ENCODE measurements around the gene THOC6.

Gene THOC6

DNA sequence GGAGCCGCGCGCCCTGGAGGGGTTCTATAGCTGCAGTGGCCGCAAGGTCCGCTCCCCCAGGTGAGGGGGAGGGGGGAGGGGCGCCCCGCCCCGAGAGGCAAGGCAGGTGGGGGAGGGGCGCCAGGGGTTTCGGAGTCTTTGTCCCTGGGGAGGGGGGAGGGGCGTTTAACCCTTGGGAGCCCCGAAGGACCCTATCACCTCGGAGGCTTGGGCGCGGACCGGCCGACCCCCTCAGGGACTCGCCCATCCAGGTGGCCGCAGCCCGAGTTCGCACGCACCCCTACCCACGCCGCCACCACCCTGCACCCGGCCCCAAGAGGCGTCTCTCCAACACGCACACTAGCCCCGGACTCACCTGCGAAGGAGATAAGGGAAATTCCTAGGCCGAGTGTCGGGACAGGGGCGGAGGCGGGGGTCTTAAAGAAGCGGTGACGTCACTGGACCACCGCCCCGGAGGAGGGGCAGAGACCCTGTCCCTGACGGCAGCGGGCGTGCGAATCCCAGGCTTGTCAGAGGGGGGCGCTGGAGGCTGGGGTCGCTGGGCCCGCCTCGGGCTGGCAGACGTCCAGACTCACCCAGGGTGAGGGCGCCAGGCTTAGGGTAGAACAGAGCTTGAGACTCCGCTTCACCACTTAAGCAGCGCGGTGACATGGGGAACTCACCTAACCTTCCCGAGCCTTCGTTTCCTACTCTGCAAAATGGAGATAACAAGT lies 5.9 kb upstream of the THOC6 start, which contains the start of gene CLDN6:
CLDN6 (minus strand) TSS at position 390 of the 713 bp plus-strand sequence. CDS start 2,162 bp downstream, outside the sequence.
- DNase-seq, result no peak

DNA sequence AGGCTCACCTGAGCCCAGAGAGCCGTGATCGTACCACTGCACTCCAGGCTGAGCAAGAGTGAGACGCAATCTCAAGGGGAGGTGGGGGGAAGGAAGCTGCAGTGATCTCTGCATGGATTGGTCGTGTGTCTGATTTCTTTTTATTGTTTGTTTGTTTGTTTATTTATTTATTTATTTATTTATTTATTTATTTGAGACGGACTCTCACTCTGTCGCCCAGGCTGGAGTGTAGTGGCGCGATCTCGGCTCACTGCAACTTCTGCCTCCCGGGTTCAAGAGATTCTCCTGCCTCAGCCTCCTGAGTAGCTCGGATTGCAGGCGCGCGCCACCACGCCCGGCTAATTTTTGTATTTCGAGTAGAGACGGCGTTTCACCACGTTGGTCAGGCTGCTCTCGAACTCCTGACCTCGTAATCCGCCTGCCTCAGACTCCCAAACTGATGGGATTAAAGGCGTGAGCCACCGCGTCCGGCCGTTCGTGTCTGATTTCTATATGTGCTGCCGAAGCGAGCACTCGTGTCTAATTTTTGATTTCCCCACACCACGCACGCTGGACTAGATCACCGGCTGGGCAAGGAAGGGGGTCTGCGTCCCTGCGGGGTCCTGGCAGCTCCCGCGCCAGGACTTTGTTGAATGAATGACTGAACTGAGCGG lies 4.1 kb upstream of the THOC6 start:
- DNase-seq, result no peak

DNA sequence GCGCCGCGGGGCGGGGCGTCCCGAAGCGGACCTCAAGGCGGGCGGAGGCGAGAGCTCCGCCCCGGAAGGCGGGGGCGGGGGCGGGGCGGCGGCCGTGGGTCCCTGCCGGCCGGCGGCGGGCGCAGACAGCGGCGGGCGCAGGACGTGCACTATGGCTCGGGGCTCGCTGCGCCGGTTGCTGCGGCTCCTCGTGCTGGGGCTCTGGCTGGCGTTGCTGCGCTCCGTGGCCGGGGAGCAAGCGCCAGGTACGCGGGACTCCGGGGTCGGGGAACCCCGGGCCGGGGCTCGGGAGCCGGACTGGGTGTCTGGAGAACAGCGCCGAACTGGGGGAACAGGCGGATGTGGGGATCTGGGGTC lies 3.6 kb upstream of the THOC6 start, which contains the start of gene TNFRSF12A:
TNFRSF12A (plus strand) TSS at position 122 of the 357 bp plus-strand sequence; CDS start at position 152, 30 bp downstream.
- DNase-seq, result peak; percentile 89

- DNase-seq, result peak; percentile 78
Measured at GRCh38 chr16:3020604-3021448, 3.0 kb upstream of the THOC6 start.

- DNase-seq, result peak; percentile 82
Measured at GRCh38 chr16:3021449-3022207, 2.2 kb upstream of the THOC6 start.

DNA sequence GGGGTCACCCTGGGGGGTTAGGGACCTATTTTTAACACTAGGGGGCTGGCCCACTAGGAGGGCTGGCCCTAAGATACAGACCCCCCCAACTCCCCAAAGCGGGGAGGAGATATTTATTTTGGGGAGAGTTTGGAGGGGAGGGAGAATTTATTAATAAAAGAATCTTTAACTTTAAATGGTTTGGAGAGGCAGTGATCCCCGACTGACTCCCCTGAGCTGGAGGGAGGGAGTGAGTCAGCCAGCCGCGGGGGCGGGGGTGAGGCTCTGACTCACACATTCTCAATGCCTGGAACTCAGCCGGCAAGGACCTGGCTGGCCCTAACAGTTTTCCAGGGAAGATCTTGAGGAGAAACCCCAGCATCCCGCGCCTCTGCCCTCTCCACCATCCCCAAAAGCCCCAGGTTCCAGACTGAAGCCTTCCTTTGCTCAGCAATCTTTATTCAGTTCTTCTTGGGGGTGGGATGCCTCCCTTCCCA lies 1.6 kb upstream of the THOC6 start:
- peak; percentile 83 for DNase-seq

DNA sequence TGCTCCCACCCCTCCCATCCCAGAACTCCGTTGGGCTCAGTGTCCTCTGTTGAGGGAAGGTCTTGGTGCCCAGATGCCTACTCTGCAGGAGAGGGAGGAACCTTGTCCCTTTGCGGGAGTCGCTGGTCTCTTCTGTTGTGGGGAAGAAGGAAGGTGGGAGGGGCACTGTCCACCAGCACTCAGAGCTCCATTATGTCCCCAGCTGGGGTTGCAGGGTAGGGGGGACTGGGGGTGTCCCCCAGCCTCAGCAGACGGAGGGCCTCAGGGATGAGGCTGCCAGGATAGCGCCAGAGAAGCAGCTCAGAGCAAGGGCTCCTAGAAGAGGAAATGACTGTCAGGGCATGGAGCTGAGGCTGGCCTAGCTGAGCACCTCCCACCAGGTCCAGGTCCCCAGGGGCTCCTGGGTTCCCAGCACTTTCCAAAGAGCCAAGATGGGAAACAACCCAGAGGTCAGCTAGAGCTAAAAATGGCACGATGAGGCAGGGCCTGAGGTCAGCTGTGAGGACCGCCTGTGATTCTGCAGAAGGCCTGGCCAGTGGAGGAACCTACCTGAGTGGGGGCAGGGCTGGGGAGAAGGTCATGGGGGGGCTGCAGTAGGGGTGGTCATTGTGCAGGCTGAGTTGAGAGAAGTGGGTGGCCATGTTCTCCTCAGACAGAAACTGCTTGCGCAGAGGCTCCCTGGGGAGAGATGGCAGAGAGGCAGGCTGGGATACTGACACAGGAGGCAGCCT lies 986 bp upstream of the THOC6 start:
- no peak for DNase-seq

GRCh38 chr16:3023415-3023668 lies 493 bp upstream of the THOC6 start:
- peak; percentile 57 for DNase-seq

DNA sequence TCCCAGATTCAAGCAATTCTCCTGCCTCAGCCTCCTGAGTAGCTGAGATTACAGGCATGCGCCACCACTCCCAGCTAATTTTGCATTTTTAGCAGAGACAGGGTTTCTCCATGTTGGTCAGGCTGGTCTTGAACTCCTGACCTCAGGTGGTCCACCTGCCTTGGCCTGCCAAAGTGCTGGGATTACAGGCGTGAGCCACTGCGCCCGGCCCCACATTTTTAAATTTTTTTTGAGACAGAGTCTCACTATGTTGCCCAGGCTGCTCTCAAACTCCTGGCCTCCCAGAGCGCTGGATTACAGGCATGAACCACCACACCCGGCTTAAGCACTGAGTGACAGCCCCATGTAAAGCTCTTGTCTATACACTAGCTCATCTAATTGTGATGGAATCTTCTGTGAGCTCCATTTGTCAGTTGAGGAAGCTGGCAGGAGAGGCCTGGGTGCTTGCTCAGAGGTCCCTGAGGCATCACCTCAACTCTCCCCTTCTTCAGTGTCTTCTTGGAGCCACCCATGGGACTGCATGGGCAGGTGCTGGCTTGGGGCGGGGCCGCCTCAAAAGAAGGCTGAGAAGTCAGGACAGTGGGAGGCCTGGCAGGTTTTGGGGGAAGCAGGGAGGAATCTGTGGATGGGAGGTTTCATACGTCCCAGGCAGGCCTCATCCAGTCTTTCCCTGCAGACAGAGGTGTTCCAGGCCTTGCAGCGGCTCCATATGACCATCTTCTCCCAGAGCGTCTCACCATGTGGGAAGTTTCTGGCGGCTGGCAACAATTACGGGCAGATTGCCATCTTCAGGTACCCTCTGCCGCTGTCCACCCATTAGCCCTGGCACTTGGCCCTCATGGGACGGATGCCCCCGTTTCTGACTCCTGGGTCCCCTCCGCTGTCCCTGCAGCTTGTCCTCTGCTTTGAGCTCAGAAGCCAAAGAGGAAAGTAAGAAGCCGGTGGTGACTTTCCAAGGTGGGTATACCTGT lies 1.5 kb downstream of the THOC6 start:
- no peak for DNase-seq

DNA sequence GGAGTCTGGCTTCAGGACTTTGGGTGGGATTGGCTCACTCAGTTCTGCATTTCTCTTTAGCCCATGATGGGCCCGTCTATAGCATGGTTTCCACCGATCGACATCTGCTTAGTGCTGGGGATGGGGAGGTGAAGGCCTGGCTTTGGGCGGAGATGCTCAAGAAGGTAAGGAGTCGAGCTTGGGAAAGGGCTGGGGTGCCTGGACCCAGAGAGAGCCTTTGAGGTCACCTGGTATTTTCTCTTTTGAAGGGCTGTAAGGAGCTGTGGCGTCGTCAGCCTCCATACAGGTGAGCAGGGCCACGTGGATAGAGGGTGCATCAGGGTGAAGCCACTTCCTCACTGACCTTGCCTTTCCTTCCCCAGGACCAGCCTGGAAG lies 2.2 kb downstream of the THOC6 start:
- DNase-seq, result no peak

DNA sequence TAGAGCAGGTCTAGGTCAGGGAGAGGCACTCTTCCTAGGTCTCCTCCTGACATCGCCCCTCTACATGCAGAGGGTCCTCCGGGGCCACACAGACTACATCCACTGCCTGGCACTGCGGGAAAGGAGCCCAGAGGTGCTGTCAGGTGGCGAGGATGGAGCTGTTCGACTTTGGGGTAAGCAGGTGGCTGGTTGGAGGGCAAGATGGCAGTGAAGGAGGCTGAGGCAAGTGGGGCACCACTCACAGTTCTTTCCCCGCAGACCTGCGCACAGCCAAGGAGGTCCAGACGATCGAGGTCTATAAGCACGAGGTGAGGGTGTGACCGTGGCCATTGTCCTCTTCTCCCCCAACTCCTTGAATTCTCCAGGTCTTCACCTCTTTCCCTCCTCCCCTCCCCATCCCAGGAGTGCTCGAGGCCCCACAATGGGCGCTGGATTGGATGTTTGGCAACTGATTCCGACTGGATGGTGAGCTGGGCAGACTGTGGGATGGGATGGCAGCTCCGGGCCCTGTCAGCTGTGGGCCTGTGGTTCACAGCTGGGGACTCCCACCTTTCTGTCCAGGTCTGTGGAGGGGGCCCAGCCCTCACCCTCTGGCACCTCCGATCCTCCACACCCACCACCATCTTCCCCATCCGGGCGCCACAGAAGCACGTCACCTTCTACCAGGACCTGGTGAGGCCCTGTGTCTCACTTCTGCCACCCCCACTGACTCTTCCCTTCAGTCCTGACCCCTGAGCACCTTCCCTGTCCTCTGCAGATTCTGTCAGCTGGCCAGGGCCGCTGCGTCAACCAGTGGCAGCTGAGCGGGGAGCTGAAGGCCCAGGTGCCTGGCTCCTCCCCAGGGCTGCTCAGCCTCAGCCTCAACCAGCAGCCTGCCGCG lies 3.0 kb downstream of the THOC6 start:
- DNase-seq, result no peak

GRCh38 chr16:3027489-3027795 lies 3.6 kb downstream of the THOC6 start:
- no peak for DNase-seq

DNA sequence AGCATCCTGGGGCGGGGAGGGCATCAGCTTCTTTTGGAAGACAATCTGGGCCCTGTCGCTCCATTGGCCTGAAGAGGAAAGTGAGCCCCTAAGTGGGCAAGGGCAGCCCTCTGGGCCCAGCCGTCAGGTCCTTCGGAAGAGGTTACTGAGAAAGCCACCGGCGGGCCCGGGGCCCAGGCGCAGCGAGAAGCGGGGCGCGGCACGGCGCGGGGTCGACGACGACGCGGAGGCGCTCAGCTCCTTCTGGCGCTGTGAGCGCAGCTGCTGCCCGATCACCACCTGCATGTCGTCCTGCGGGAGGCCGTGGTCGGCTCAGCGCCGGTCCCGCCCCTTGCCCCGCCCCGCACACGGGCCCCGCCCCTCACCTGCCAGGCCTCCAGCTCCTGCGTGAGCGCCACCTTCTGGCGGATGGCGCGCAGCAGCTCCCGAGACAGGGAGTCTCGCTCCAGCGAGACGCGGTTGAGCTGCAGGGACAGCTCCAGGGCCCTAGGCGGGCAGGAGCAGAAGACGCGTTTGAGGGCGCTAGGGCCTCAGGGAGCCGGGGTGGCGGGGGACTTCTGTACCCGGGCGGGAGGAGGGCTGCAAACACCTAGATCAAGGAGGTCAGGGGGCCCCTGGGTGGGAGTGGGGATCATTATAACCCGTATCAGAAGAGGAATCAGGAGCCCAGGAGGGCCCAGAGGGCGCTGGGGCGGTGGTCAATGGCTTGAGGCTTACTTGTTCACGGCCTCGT lies 4.3 kb downstream of the THOC6 start:
- DNase-seq, result peak; percentile 92

DNA sequence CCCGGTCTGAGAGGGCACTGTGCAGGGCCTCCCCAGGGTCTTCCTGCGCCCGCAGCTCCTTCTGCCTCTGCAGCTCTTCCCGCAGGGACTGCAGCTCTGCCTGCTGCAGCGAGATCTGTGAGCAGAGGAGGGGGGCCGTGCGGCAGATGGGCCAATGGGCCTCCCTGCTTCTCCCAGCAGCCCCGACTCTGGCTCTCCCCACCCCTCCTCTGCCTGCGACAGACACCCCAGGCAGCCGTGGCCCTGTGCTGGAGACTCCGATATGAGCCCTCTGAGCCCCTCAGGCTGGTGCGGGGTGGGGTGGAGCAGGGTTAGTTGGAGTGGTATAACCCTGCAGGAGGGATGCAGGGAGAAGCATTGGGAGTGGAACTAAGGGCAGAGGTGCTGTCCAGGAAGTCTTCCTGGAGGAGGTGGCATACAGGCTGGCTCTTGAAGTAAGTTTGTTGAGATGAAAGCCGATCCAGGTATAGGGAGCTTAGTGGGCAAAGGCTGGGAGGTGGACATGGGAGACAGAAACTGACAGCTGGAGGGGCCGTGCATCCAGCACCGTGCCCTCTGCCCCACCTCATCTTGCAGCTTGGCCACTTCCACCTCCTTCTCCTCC lies 5.0 kb downstream of the THOC6 start:
- DNase-seq, result no peak

GRCh38 chr16:3029491-3030221 lies 5.8 kb downstream of the THOC6 start:
- DNase-seq, result no peak

DNA sequence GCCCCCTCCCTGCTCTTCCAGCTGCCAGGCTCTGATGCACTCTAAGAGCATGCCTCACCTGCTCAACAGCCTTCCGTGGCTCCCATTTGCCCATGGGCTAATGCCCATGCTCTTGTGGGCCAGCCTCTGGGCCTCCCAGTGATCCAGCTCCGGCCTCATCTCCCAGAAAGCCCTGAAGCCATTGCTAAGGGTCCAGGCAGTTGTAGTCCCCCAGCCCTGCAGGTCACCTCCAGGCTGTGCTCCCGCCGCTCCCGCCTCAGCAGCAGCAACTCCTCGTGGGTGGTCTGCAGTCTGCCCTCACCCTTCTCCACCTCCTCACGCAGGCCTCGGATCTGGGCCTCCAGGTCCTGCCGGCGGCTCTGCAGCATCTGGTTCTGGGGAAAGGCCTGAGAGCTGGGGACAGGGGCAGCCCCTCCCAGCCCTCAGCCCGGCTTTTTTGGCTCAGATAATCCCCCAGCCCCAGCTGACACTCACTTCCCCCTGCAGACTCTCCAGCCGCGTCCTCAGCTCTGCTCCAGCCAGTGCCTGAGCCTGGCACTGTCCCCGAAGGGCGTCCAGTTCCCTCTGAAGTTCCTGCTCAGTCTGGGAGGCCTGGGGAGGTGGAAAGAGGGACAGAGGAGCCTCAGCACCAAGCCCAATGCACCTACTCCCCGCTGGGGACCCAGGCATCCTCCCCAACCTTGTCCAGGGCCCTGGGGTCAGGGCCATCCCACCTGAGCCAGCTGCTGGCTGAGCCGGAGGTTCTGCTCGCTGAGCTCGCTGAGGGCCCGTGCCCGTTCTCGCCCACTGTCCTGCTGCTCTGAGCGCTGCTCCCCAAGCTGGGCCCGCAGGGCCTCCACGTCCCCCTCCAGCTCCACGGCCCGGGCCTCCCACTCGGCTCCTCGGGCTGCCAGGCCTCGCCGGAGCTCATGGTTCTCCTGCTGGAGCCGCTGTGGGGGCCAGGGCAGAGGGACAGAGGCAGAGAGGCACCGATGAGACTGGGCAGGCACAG lies 6.7 kb downstream of the THOC6 start:
- no peak for DNase-seq

DNA sequence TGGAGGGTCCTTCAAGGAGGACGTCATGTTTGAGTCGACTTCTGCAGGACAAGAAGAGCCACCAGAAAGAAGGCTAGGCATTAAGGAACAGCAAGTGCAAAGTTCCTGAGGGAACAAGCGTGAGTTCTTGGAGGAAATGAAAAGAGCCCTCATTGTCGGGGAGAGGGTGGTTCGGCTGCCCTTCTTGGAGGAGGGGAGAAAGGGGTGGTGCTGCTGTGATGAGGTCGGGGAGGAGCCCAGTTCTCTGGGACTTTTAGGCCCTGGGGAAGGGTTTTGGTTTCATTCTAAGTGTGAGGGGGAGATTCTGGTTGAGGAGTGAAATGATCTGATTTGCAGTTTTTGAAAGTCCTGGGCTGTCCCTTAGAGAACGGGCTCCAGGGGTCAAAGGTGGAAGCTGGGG lies 8.8 kb downstream of the THOC6 start:
- no peak for DNase-seq
